Measurements from ENCODE around the gene MAST4.

MAST4 gene

DNA sequence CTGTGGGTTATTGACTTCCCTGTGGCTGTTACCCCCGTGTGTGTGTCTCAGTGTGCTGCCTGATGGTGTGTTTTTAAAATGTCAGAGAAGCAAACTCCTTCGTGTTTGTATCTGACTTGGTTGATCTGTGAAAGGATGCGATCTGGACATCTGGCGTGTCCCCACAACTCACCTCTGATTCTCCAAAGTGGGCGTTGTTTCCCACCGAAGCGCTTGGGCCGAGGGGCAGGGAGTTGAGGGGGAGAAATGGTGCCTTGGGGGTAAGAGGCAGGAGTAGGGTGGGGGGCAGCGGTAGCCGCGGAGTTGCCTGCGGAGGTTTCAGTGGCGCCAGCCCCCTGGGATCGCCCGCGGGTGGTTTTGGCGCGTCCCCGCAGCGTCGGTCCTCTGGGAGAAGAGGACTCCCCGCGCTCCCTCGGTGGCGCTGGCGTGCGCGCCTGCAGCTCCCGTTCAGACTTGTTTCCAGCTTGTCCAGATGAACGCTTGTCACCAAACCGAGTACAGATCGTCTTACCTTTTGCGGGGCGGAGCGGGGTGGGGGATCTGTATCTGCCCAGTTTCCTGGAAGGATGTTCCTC is 1.1 kb downstream of the MAST4 start (continued):
- peak; percentile 71 for TF ChIP-seq ZNF501 (tag by site-specific recombination; IDR thresholded peaks at IDR 0.05)
- no peak for TF ChIP-seq ZNF785 (tag by site-specific recombination; IDR thresholded peaks at IDR 0.05)
- TF ChIP-seq ZNF341 (tag by site-specific recombination; IDR thresholded peaks at IDR 0.05; ENCODE audit: low read depth) = peak; percentile 33
- TF ChIP-seq ZNF600 (tag by site-specific recombination; IDR thresholded peaks at IDR 0.05) = peak; percentile 62
- no peak for TF ChIP-seq SP3 (tag by site-specific recombination; IDR thresholded peaks at IDR 0.05)
- TF ChIP-seq, protein P1, sequence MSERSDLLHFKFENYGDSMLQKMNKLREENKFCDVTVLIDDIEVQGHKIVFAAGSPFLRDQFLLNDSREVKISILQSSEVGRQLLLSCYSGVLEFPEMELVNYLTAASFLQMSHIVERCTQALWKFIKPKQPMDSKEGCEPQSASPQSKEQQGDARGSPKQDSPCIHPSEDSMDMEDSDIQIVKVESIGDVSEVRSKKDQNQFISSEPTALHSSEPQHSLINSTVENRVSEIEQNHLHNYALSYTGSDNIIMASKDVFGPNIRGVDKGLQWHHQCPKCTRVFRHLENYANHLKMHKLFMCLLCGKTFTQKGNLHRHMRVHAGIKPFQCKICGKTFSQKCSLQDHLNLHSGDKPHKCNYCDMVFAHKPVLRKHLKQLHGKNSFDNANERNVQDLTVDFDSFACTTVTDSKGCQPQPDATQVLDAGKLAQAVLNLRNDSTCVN (tag by site-specific recombination; optimal IDR thresholded peaks at IDR 0.05) = peak; percentile 88
- TF ChIP-seq, protein P2, sequence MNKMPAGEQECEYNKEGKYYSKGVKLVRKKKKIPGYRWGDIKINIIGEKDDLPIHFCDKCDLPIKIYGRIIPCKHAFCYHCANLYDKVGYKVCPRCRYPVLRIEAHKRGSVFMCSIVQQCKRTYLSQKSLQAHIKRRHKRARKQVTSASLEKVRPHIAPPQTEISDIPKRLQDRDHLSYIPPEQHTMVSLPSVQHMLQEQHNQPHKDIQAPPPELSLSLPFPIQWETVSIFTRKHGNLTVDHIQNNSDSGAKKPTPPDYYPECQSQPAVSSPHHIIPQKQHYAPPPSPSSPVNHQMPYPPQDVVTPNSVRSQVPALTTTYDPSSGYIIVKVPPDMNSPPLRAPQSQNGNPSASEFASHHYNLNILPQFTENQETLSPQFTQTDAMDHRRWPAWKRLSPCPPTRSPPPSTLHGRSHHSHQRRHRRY (tag by site-specific recombination; IDR thresholded peaks at IDR 0.05) = no peak
- peak; percentile 91 for TF ChIP-seq OSR2 (tag by site-specific recombination; IDR thresholded peaks at IDR 0.05)
- no peak for TF ChIP-seq ZBTB21 (tag by site-specific recombination; IDR thresholded peaks at IDR 0.05)
- TF ChIP-seq IKZF3 (tag by site-specific recombination; IDR thresholded peaks at IDR 0.05) = peak; percentile 63; the same call in 1 of the 2 replicates
- peak; percentile 81; the same call in 1 of the 2 replicates for TF ChIP-seq MZF1 (tag by site-specific recombination; IDR thresholded peaks at IDR 0.05; ENCODE audit: borderline replicate concordance)
- TF ChIP-seq ZEB2 (tag by site-specific recombination; IDR thresholded peaks at IDR 0.05) = peak; percentile 84
- TF ChIP-seq ZNF76 (tag by site-specific recombination; IDR thresholded peaks at IDR 0.05; ENCODE audit: borderline replicate concordance, low read depth) = peak; percentile 33; the same call in 1 of the 2 replicates
- TF ChIP-seq, protein P3, sequence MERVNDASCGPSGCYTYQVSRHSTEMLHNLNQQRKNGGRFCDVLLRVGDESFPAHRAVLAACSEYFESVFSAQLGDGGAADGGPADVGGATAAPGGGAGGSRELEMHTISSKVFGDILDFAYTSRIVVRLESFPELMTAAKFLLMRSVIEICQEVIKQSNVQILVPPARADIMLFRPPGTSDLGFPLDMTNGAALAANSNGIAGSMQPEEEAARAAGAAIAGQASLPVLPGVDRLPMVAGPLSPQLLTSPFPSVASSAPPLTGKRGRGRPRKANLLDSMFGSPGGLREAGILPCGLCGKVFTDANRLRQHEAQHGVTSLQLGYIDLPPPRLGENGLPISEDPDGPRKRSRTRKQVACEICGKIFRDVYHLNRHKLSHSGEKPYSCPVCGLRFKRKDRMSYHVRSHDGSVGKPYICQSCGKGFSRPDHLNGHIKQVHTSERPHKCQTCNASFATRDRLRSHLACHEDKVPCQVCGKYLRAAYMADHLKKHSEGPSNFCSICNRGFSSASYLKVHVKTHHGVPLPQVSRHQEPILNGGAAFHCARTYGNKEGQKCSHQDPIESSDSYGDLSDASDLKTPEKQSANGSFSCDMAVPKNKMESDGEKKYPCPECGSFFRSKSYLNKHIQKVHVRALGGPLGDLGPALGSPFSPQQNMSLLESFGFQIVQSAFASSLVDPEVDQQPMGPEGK (tag by site-specific recombination; IDR thresholded peaks at IDR 0.05) = peak; percentile 86

DNA sequence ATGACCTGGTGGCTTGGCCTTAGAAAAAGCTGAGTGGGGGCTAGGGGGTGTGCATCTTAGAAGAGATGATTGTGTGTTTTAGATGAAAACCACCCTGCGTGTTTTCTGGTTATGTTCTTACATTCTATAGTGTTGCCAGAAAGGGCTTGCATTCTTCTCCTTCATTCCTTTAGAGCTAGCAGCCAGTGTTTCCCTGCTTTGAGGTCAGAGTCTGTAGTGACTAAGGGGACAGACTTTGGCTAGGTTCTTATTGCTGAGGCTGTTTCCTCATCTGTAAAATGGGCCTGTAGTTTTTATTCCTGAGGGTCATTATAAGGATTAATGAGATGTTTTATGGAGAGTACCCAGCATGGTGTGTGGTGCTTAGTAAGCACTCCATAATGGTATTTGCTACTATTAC is 6.4 kb downstream of the MAST4 start:
- TF ChIP-seq ZNF138 (tag by site-specific recombination; IDR thresholded peaks at IDR 0.05; ENCODE audit: borderline replicate concordance) = no peak
- no peak for TF ChIP-seq ZNF658 (tag by site-specific recombination; IDR thresholded peaks at IDR 0.05)
- TF ChIP-seq, protein P4, sequence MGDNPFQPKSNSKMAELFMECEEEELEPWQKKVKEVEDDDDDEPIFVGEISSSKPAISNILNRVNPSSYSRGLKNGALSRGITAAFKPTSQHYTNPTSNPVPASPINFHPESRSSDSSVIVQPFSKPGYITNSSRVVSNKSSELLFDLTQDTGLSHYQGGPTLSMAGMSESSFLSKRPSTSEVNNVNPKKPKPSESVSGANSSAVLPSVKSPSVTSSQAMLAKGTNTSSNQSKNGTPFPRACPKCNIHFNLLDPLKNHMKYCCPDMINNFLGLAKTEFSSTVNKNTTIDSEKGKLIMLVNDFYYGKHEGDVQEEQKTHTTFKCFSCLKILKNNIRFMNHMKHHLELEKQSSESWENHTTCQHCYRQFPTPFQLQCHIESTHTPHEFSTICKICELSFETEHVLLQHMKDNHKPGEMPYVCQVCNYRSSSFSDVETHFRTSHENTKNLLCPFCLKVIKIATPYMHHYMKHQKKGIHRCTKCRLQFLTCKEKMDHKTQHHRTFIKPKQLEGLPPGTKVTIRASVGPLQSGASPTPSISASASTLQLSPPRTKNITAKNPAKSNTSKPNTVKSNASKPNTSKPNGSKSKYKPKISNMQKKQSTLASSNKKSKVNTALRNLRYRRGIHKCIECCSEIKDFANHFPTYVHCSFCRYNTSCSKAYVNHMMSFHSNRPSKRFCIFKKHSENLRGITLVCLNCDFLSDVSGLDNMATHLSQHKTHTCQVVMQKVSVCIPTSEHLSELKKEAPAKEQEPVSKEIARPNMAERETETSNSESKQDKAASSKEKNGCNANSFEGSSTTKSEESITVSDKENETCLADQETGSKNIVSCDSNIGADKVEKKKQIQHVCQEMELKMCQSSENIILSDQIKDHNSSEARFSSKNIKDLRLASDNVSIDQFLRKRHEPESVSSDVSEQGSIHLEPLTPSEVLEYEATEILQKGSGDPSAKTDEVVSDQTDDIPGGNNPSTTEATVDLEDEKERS (tag by site-specific recombination; IDR thresholded peaks at IDR 0.05) = no peak
- TF ChIP-seq, protein P5, sequence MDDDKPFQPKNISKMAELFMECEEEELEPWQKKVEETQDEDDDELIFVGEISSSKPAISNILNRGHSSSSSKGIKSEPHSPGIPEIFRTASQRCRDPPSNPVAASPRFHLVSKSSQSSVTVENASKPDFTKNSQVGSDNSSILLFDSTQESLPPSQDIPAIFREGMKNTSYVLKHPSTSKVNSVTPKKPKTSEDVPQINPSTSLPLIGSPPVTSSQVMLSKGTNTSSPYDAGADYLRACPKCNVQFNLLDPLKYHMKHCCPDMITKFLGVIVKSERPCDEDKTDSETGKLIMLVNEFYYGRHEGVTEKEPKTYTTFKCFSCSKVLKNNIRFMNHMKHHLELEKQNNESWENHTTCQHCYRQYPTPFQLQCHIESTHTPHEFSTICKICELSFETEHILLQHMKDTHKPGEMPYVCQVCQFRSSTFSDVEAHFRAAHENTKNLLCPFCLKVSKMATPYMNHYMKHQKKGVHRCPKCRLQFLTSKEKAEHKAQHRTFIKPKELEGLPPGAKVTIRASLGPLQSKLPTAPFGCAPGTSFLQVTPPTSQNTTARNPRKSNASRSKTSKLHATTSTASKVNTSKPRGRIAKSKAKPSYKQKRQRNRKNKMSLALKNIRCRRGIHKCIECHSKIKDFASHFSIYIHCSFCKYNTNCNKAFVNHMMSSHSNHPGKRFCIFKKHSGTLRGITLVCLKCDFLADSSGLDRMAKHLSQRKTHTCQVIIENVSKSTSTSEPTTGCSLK (tag by site-specific recombination; IDR thresholded peaks at IDR 0.05) = no peak
- no peak for TF ChIP-seq ZNF202 (tag by site-specific recombination; IDR thresholded peaks at IDR 0.05; ENCODE audit: borderline replicate concordance)
- H3K4me3 ChIP-seq (ENCODE audit: low read depth, low read length) = no peak overlapping the region
- no peaks in the 10 kb centered on the region for H3K9me3 ChIP-seq (ENCODE audit: control insufficient read depth, insufficient read depth, low read depth, low read length)
- no peak overlapping the region for H3K27ac ChIP-seq (ENCODE audit: extremely low read depth, low read depth, low read length)
- ChIA-PET POLR2A (no interaction called here), CTCF (interaction anchor here (1.1 kb wide), 1 partner anchor 27 kb away, joined by 3 read pairs; no protein-coding TSS in a partner anchor)
- H3K36me3 ChIP-seq (ENCODE audit: control insufficient read depth in 2 of 2, insufficient read depth in 1 of 2, low read length in 2 of 2) = no peaks in the 10 kb centered on the region
- no peaks in the 10 kb centered on the region; the same call in 1 of the 2 replicates for H3K4me1 ChIP-seq (ENCODE audit: control insufficient read depth, insufficient read depth, low read length)
